D341Med (cell line): ENCODE measurements around the gene BMAL1.

Source experiments
- DNase-seq: peaks from one replicate; pipeline ENCODE4 v3.0.0; 2012; ENCODE audit warnings: low spot score

BMAL1 gene

GRCh38 chr11:13261591-13262061 is 16.0 kb upstream of the BMAL1 start:
- no peak for DNase-seq

- DNase-seq: no peak
Observed at GRCh38 chr11:13262096-13262495, 15.5 kb upstream of the BMAL1 start.

GRCh38 chr11:13268791-13269190 is 8.8 kb upstream of the BMAL1 start:
- DNase-seq: no peak

- DNase-seq: no peak
Observed at GRCh38 chr11:13269775-13270174, 7.8 kb upstream of the BMAL1 start.

- no peak for DNase-seq
Observed at GRCh38 chr11:13271060-13271693, 6.4 kb upstream of the BMAL1 start.

GRCh38 chr11:13276454-13276831 is 1.1 kb upstream of the BMAL1 start:
- no peak for DNase-seq

GRCh38 chr11:13276832-13277767 is 490 bp upstream of the BMAL1 start:
- DNase-seq: peak; percentile 99

- peak; percentile 48 for DNase-seq
Observed at GRCh38 chr11:13278609-13279486, 1.3 kb downstream of the BMAL1 start.

GRCh38 chr11:13279487-13279834 is 1.9 kb downstream of the BMAL1 start:
- DNase-seq: no peak

GRCh38 chr11:13280092-13280722 is 2.6 kb downstream of the BMAL1 start:
- no peak for DNase-seq

- no peak for DNase-seq
Observed at GRCh38 chr11:13280777-13281176, 3.2 kb downstream of the BMAL1 start.

- DNase-seq: no peak
Observed at GRCh38 chr11:13283636-13284035, 6.0 kb downstream of the BMAL1 start.

GRCh38 chr11:13284776-13285588 is 7.4 kb downstream of the BMAL1 start:
- DNase-seq: no peak

GRCh38 chr11:13286279-13286821 is 8.8 kb downstream of the BMAL1 start:
- no peak for DNase-seq

GRCh38 chr11:13287036-13287435 is 9.4 kb downstream of the BMAL1 start:
- no peak for DNase-seq

- no peak for DNase-seq
Observed at GRCh38 chr11:13287681-13288080, 10.1 kb downstream of the BMAL1 start.

- no peak for DNase-seq
Observed at GRCh38 chr11:13288375-13289029, 10.9 kb downstream of the BMAL1 start.

- no peak for DNase-seq
Observed at GRCh38 chr11:13289081-13289480, 11.5 kb downstream of the BMAL1 start.

- no peak for DNase-seq
Observed at GRCh38 chr11:13290221-13290980, 12.8 kb downstream of the BMAL1 start.
